RPMI8226 (cell line): ENCODE data around the gene RFC2.
"Not testable (repeated sequence)": the region's sequence is repeated elsewhere in the genome, so short reads cannot be mapped to it uniquely, and the experiment has no call there.

Source experiments
- DNase-seq: peaks from one replicate; pipeline ENCODE4 v3.0.0-alpha.2; 2015

RFC2 gene

GRCh38 chr7:74215921-74216320 is 38.3 kb downstream of the RFC2 start:
- no peak for DNase-seq

GRCh38 chr7:74214816-74215630 is 39.2 kb downstream of the RFC2 start:
- no peak for DNase-seq

- DNase-seq = no peak
These were observed 41.5 kb downstream of the RFC2 start for GRCh38 chr7:74212661-74213060.

- DNase-seq = not testable (repeated sequence)
These were observed 46.0 kb downstream of the RFC2 start for GRCh38 chr7:74208241-74208640.

- no peak for DNase-seq
These were observed 46.6 kb downstream of the RFC2 start for GRCh38 chr7:74207586-74207985.

- DNase-seq = peak; percentile 87
These were observed 47.5 kb downstream of the RFC2 start for GRCh38 chr7:74206589-74207120.

GRCh38 chr7:74206052-74206451 is 48.1 kb downstream of the RFC2 start:
- DNase-seq = not testable (repeated sequence)

- DNase-seq = no peak
These were observed 50.1 kb downstream of the RFC2 start for GRCh38 chr7:74203956-74204618.

- DNase-seq = peak; percentile 89
These were observed 51.2 kb downstream of the RFC2 start for GRCh38 chr7:74202841-74203556.

GRCh38 chr7:74199551-74200355 is 54.4 kb downstream of the RFC2 start:
- DNase-seq = no peak

GRCh38 chr7:74197449-74198124 is 56.6 kb downstream of the RFC2 start:
- DNase-seq = no peak

GRCh38 chr7:74195968-74196654 is 58.1 kb downstream of the RFC2 start:
- DNase-seq = not testable (repeated sequence)

- DNase-seq = not testable (repeated sequence)
These were observed 58.9 kb downstream of the RFC2 start for GRCh38 chr7:74195139-74195860.

GRCh38 chr7:74194686-74195085 is 59.5 kb downstream of the RFC2 start:
- DNase-seq = no peak

GRCh38 chr7:74193913-74194312 is 60.3 kb downstream of the RFC2 start:
- no peak for DNase-seq

- DNase-seq = no peak
These were observed 61.1 kb downstream of the RFC2 start for GRCh38 chr7:74193054-74193453.

- DNase-seq = no peak
These were observed 63.0 kb downstream of the RFC2 start for GRCh38 chr7:74191231-74191630.

- DNase-seq = no peak
These were observed 63.9 kb downstream of the RFC2 start for GRCh38 chr7:74190259-74190658.

GRCh38 chr7:74187915-74188675 is 66.1 kb downstream of the RFC2 start:
- DNase-seq = no peak

- DNase-seq = no peak
These were observed 68.6 kb downstream of the RFC2 start for GRCh38 chr7:74185636-74186035.
